ENCODE data around the gene TMEM250. TPM values are rescaled to one million over a fixed set of nuclear protein-coding genes. Genes with fewer than 3 reads are reported as not detected.

Gene TMEM250
- total and polyA plus RNA-seq, 9 of the 15 experiments (the other 6 are each of a cell fraction or from before 2014, with no cell fraction given) = 0.32 to 44.6 (median 12.2) TPM

GRCh38 chr9:136157477-136158265, 39.0 kb upstream of the TMEM250 start (continued):
- TF ChIP-seq ETS1 (conservative IDR thresholded peaks at IDR 0.05; ENCODE audit: control insufficient read depth, low read depth, low read length) (no peak), ZNF212 (CRISPR knock-in tag; IDR thresholded peaks at IDR 0.05) (no peak), ELF1 (tag; IDR thresholded peaks at IDR 0.05) (no peak), ZNF551 (CRISPR knock-in tag; IDR thresholded peaks at IDR 0.05) (no peak), CXXC5 (CRISPR knock-in tag; IDR thresholded peaks at IDR 0.05) (no peak), MYBL2 (IDR thresholded peaks at IDR 0.05; ENCODE audit: low read depth) (no peak), MYBL2 (CRISPR knock-in tag; IDR thresholded peaks at IDR 0.05; ENCODE audit: borderline replicate concordance) (no peak), ETV6 (IDR thresholded peaks at IDR 0.05; ENCODE audit: borderline replicate concordance in 1 of 2, low read depth in 2 of 2, low read length in 1 of 2) (no peak), ETV6 (CRISPR knock-in tag; IDR thresholded peaks at IDR 0.05; ENCODE audit: borderline replicate concordance) (no peak), BCOR (IDR thresholded peaks at IDR 0.05) (no peak), TEAD4 (IDR thresholded peaks at IDR 0.05; ENCODE audit: low read length) (no peak), TEAD4 (CRISPR knock-in tag; IDR thresholded peaks at IDR 0.05; ENCODE audit: borderline replicate concordance) (no peak), GATAD2B (IDR thresholded peaks at IDR 0.05; ENCODE audit: borderline replicate concordance) (no peak)
